Measurements from ENCODE around the gene ZMYND8.

DNA sequence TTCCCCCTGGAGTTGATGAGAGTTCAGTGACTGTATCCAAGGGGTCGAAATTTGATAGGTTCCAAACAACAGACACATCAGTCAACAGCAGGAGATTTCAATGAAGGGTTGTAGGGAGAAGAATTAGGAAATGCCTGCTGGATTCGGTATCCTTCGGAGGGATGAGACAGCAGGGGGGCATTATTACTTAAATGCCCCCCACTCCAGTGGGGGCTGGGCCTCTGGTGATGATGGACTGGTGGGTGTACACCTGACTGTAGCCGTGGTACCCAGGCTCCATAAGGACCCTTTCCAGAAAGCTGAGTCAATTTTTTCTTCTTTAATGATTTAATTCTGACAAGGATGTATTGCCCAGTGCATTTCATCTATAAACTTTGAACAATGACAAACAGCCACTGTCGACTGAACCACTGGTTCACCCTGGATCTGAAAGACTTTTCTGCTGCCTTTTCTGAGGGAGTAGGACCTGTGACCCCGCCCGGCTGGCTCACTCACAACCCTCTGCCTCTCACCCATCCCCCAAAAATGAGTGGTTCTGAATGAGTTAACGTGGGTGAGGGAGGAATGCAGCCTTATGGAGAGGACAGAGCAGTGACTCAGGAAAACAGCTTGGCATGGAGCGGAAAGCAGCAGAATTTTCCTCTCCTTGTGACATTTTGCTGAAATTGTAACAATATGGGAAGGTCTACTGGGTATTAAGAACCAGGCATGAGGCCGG is 41.0 kb downstream of the ZMYND8 start:
- no peak for TF ChIP-seq POLR2A (IDR thresholded peaks at IDR 0.05)
- TF ChIP-seq, protein P1, sequence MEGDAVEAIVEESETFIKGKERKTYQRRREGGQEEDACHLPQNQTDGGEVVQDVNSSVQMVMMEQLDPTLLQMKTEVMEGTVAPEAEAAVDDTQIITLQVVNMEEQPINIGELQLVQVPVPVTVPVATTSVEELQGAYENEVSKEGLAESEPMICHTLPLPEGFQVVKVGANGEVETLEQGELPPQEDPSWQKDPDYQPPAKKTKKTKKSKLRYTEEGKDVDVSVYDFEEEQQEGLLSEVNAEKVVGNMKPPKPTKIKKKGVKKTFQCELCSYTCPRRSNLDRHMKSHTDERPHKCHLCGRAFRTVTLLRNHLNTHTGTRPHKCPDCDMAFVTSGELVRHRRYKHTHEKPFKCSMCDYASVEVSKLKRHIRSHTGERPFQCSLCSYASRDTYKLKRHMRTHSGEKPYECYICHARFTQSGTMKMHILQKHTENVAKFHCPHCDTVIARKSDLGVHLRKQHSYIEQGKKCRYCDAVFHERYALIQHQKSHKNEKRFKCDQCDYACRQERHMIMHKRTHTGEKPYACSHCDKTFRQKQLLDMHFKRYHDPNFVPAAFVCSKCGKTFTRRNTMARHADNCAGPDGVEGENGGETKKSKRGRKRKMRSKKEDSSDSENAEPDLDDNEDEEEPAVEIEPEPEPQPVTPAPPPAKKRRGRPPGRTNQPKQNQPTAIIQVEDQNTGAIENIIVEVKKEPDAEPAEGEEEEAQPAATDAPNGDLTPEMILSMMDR (IDR thresholded peaks at IDR 0.05): no peak
- TF ChIP-seq POLR2AphosphoS5 (IDR thresholded peaks at IDR 0.05): peak in 2 of 4 donors; percentile 39 to 44
